ENCODE measurements around the gene CCDC110.
"Not testable (repeated sequence)": the region's sequence is repeated elsewhere in the genome, so short reads cannot be mapped to it uniquely, and the experiment has no call there.

The CCDC110 gene

DNA sequence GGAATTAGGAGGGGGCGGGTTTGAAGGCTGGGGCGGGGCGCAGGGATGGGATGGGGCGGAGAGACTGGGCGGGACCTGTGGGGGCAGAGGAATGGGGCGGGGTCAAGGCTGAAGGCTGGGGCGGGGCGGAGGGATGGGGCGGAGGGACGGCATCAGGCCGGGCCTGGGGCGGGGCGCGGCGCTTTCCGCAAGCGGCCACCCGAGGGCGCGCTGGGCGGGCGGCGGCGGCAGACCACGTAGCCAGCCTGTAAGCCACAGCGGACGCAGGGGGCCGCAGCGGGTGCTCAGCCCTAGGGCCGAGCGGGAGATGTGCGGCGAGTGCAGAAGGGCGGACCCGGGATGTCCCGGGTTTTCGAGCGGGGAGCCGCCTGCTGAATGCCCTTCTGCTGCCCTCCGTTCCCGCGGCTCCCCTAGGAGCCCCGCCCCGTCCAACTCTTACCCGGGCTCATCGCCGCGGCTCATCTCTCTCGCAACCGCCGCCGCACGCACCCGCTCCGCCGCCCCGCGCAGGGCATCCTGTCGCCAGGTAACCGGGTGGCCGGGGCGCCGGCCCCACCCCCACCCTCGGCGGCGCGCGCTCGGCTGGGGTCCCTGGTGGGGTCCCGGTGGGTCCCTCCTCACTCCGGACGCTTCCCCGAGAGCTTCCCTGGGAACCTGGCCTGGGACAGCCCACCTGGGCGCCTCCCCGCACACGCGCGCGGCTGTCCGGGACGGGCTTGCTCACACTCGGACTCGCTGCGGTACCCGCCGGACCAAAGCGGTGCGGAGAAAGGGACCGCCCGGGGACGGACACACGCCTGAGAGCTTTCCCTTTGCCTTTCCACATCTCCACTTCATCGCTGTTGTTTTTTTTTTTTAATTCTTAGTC, at the start of gene CCDC110:
Gene CCDC110, minus strand, starts transcription at position 499 of the 868 bp plus-strand sequence. Its CDS starts 50 bp downstream, at position 449.
- DNase-seq (ENCODE audit: low read depth in 2 of 2): peak; percentile 95

DNA sequence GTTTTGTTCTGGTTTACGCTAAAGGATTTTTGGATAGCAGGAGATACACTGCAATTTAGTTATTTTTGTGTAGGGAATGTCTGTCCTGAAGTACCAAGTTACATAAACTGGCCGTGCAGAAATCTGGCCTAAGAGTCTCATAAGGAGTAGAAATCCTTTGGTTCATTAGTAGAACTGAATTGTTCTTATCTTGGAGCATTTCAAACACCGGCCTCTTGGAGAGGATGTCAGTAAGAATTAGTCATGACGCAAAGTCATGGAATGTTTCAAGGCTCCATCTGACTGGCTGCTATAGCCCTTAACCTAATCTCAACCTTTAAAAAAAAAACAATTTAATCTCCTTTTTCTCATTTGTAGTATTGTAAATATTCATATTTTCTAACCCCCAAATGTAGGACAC, 48.6 kb upstream of the CCDC110 start:
- no peak for DNase-seq (ENCODE audit: low read depth in 2 of 2)

DNA sequence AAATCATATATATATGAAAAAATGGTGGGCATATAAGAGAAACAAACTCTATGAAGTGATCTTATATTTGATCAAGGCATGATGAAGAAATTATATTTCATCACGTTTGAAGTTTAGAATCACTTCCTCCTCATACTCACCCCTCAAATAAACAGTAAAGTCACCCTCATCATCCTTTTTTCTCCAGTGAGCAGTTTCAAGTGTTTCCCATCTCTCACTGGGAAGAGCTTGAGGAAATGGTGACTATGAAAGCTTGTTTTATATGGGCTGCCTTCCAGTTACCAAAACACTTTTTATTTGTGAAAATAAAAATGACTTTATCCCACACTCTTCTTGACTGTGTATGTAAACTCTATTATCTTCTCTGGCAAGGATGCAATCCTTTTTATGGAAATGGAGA, 47.0 kb upstream of the CCDC110 start:
- DNase-seq (ENCODE audit: low read depth in 2 of 2): no peak

DNA sequence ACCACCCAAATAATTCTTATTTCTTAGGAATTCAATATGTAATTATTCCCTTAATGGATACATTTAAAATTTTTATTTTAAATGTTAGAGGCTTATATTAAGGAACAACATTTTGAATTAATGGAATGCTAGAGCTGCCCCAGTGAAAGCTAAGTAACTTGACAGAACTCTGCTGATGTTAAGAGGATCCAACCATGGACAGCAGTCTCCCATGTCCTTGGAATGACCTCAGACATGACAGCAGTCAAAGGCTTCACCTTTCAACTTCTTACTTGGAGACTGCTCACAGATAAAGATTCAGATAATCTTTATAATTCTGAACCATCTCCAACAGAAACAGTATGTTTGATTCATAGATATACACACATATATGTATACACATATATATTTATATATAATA, 46.5 kb upstream of the CCDC110 start:
- DNase-seq (ENCODE audit: low read depth in 2 of 2): no peak

DNA sequence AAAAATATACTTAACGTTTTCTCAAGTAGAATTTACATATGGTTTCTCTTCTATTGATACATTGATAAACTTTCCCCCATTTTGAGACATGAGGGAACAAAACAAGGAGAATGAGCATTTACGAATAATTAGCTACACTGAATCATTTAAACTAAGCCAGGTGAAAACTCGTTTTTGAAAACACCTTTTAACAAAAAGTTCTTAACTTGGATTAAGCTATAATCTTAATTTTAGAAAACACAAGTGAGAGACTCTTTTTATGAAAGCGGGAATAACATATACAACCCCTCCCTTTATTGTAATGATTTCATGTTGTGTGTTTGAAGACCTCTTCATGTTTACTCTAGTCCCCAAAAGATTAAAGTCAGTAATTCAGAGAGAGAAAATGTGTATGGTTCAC, 43.7 kb upstream of the CCDC110 start:
- no peak for DNase-seq (ENCODE audit: low read depth in 2 of 2)

DNA sequence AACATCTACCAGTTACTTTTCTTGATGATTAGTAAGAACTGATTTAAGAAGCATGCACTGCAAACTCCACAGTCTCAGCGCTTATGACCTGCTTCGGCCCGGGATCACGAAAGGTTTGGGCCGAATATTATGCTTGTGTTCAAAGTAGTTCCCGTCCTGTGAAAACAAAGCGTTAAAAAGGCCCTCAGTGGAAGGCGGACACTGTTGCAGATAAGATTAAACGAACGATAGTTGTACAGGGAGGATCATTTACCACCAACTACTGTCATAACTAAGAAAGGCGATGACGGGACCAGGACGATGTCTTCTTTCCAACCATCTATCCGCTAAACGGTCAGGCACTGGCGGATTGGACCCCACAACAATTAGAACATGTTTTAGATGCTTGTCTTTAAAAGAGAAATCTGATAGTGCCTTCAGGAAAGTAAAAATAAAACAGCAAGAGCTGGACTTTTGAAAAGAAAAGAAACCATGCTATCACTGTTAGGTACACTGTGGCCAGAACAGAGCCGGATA, 42.7 kb upstream of the CCDC110 start:
- no peak for DNase-seq (ENCODE audit: low read depth in 2 of 2)

DNA sequence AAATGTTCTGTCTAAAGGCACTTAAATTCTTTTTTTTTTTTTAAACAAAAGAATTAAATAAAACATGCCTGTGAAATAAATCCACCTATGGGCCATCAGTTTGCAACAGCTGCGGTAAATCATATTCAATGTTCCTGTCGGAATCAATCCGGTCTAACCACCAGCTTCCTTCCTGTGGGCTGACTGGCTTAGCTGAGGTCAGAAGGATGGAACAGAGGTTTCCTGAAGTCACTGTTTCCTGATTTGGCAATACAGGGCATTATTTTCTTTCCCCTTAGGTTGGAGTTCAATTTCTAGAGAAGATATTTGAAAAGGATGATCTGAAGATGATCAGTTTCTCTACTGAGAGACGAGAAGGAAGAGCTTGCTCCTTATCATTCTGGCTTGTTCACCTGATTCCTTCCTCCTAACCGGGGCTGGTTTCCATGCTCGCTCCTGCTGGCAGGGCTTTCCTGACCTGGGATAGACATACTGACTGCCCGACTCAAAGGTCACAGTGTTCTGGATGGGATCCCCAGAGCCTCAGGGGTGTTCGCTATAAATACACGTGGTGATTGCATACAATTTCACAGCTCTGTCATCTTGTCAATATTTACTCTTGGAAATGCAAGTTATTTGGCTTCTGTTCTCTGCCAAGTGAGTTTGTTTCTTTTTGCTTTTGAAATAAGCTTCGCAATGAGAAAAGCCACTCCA, 42.1 kb upstream of the CCDC110 start:
- no peak for DNase-seq (ENCODE audit: low read depth in 2 of 2)

DNA sequence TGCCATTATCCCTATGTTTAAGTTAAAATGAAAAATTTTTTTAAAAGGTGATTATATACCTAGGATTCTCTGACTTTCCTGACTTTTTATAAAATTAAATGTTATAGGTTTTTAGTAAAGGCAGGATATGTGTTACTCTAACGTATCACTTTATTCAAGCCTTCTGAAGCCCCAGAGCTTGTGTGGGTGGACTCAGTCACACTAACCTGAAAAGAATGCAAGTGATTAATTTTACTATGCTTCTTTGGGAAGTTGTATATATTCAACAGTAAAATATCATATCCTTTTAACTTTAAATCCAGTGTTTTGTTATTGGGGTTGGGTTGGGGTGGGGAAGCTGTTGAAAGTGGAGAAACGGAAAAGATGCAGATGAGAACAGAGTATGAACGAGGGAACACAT, 41.0 kb upstream of the CCDC110 start:
- no peak for DNase-seq (ENCODE audit: low read depth in 2 of 2)

DNA sequence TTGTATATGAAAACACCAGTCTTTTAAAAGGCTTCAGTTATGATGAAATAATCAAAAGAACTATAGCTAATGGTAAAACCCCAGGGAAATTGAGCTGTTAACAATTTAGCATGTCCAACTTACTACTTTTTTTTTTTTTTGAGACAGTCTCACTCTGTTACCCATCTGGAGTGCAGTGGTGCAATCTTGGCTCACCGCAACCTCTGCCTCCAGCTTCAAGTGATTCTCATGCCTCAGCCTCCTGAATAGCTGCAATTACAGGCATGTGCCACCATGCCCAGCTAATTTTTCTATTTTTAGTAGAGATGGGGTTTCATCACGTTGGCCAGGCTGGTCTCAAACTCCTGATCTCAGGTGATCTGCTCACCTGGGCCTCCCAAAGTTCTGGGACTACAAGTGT, 39.7 kb upstream of the CCDC110 start:
- not testable (repeated sequence) for DNase-seq (ENCODE audit: low read depth in 2 of 2)

DNA sequence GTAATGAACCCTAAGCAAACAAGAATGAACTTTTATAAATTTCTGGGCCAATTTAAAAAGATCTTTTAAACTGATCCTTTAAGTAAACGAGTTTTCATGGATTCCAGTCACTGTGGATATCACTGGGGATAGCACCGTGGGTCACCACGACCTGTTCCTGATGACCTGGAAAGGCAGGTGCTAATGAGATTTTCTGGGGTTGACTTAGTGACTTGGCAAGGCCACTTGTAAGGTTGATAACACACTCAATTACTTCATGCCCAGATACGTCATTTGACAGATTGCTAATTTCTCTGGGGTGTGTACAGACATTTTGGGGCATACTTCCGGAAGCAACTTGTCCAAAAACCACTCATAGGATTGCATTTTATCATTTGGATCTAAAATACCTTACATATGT, 39.3 kb upstream of the CCDC110 start:
- no peak for DNase-seq (ENCODE audit: low read depth in 2 of 2)

DNA sequence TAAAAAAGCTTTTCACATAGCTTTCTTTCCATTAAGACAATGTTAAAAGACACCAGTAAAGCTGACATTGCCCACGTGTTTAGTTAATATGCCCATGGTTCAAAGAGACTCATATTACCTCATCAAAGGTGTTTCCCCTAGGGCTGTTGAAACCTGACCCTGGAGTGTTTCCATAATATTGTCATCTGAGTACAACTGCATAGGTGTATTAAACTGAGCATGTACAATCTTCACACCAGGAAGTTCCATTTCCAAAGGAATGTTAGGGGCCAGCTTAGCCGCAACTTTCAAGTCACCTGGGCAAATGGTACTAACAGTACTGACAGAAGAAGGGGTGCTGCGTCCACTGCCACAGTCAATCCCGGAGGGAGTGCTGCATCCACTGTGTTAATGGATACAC, 36.6 kb upstream of the CCDC110 start:
- DNase-seq (ENCODE audit: low read depth in 2 of 2): no peak

DNA sequence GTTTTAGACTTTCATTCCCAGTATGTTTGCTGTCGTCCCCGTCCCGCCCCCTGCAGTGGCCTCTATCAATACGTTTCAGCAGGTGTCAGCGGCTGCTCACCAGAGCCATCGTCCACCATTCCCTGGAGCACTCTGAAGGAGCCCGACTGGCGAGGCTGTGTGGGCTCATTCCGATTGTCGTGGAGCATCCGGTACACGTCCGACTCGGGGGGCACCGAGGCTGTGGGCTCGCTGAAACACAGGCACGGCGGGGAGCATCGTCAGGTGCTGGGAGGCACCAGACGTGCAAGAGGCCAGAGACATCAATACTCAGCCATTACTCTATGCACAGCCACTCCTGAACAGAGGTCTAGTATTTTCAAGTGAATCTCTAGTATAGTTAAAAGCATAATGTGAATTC, 34.9 kb upstream of the CCDC110 start:
- no peak for DNase-seq (ENCODE audit: low read depth in 2 of 2)

DNA sequence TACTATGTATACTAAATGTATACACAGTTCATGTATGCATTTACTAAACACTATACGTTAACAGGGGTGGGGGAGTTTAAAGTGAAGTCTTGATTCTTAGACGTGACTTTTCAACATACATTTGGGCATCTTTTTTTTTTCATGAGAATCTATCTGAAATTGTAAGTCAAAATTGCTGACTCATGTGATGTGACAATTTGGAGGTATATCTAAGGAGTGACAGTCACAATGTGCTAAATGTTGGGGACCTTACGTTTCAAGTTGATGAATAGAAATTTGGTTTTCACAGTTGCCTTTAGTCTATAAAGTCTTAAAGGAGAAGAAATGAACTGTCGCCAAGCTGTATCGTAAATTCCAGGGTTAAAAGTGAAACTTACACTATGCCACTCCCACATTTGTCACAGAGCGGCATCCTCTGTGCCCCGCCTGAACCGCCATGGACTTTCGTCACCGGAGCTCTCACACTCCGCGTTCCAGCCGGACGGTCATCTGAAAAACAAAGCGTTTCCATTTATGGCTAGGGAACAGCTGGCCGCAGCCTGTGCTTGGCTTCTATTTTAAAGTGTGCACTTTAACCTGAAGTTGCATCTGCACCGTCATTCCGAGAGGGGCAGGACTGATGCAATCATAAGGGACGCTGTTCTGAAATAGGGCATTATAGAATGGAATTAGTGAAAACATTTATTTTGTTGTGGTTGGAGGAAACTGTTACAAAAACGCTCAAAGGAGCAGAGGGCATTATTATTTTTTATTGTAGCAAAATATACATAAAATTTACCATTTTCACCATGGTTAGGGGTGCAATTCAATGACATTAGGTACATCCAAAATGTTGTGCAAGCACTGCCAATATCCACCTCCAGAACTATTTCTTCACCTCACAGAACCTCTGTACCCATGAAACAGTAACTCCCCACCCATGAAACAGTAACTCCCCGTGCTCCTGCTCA, 32.8 kb upstream of the CCDC110 start:
- no peak for DNase-seq (ENCODE audit: low read depth in 2 of 2)

DNA sequence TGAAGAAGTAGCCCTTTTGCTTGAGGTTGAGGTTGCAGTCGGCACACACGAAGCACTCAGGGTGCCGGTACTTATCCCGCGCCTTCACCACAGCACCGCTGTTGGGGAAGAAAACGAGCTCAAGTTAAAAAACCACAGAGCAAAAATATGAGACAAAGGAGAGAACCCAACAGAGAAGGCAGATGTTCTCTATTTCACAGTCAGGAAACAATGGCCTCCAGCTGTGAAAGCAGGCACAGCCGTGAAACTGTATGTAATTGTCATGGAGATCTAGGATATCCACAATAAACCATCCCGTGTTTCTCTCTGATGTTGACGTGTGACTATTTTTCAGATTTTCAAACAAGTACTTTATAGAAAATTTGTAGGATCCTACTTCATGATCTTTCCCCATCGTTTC, 30.9 kb upstream of the CCDC110 start:
- no peak for DNase-seq (ENCODE audit: low read depth in 2 of 2)

DNA sequence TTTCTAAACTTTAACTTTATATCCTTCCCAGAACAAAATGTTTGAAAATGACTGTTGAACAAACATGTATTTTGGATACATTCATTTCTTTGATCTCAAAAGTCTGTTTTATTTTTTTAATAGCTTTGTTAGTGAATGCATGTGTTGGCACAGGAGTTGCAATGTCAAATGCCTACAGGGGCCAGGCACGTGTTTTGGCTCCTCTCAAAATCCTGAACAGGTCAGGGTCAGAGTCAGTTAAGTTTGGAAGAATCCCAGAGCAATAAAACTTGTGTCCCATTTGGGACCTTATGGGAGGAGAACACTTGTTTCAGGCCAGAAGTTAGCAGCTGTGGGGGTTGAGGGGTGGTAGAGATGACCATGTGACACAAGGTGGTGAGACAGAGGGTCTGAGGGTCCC, 29.0 kb upstream of the CCDC110 start:
- no peak for DNase-seq (ENCODE audit: low read depth in 2 of 2)

DNA sequence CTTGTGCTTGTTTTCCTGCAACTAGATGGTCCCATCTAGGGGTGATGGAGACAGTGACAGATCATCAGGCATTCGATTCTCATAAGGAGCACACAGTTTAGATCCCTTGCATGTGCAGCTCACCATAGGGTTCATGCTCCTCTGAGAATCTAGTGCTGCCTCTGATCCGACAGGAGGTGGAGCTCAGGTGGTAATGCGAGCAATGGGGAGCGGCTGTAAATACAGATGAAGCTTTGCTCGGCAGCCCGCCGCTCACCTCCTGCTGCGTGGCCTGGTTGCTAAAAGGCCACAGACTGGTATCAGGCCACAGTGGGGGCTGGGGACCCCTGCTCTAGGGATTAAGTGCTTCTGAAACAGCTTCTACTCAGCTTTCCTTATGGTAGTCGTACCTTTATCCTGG, 28.5 kb upstream of the CCDC110 start:
- DNase-seq (ENCODE audit: low read depth in 2 of 2): no peak

DNA sequence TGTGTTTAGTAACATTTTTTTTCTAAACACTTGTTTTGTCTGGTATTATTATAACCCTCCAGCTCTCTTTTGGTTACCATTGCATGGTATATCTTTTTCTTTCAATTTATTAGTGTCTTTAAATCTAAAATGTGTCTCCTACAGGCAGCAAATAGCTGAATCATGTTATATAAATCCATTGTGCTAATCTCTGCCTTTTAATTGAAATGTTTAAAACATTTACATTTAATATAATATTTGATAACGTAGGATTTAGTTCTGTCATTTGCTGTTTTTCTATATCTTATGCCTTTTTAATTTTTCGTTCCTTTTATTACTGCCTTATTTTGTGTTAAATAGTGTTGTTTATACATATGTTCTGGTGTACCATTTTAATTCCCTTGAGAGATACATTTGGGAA, 17.1 kb upstream of the CCDC110 start:
- no peak for DNase-seq (ENCODE audit: low read depth in 2 of 2)

DNA sequence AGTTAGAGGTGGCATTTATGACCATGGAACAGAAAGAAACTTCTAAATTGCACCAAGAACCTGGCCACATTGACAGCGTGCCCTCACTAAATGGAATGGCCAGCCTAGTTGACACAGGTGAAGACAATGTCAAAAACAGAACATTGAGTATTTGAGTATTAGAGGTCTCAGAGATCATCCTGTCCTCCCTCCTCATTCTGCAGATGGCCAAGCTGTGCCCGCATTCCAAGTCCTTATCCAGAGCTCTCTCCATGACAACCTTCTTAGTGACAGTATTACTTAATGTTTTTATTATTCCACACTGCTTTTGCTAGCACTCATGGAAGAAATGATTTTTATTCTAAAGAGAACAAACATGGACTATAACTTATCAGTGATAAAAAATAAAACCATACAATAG, 9.9 kb upstream of the CCDC110 start:
- no peak for DNase-seq (ENCODE audit: low read depth in 2 of 2)

DNA sequence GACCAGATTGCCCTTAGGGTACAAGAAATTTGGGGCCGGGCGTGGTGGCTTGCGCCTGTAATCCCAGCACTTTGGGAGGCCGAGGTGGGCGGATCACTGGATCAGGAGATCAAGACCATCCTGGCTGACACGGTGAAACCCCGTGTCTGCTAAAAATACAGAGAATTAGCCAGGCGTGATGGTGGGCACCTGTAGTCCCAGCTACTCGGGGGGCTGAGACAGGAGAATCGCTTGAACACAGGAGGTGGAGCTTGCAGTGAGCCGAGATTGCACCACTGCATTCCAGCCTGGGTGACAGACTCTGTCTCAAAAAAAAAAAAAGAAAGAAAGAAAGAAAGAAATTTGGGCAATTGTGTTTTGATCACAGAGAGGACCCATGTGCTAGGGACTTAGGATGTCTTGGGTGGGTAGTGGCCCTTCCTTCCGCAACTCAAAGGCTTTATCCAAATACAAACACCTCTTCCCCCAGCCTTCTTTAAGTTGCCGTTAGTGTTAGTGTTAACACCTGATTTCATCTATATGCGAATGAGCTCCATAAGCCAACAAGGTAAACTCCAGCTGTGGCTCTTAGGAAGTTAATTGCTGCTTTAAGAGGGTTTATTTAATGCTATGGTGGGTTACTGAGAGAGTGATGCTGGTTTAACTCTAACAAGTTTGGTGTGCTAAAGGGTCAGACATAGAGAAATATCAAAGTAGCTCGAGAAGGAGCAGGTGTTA, 8.6 kb upstream of the CCDC110 start:
- DNase-seq (ENCODE audit: low read depth in 2 of 2): no peak

DNA sequence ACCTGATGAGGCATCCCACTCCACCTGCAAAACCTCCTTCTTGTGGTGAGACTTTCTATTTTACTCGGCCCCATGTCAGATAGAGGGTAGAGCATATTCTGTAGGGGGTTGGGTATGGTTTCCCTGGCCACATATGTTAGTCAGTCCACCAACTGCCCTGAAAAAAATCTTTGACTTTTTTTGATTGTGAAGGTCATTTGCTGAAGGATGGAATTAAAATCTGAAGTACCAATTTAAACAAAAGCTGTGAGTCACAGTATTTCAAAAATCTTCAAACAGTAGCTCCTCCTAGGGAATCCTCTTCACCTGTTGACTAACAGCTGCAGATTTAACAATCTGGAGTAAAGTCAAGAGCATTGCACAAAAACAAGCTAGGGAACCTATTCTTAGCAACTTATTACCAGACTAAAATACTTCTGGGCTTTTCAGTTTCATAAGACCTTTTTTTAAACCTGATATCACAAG, 8.0 kb upstream of the CCDC110 start:
- DNase-seq (ENCODE audit: low read depth in 2 of 2): no peak

DNA sequence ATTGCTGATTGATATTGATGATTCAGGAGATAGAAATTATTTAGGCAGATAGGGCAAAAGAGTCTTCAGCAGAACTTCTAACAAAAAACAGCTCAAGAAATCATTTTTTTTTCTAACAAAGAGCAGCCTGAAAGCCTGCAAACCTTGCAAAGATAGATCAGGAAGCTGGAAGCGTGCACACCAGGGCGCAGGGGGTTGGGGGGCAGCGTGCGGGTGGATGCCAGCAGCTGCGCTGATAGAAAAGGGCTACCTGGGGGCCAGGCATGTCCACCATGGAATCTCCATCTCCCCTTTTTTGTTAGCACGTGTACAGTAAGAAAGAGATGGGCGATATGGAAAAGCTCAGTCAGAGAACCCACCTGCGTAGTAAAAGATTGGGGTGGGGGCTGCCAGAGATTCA, 1.7 kb upstream of the CCDC110 start:
- DNase-seq (ENCODE audit: low read depth in 2 of 2): no peak

All from stimulated activated CD4-positive, alpha-beta T cell treated with anti-CD3 and anti-CD28 coated beads, Interleukin-1b, Interleukin-23, amount 100 ng/mL, for 4 hours (primary cell).